Spleen (tissue), 7 donors: ENCODE results near the gene FGA.

Experiments
- POLR2A ChIP-seq, 3 donors: fragments of 450-650 bp; IDR thresholded peaks; one replicate each; pipeline ENCODE4 v1.5.1; 2017; ENCODE audit warnings: antibody characterized with exemption in 3 of 3, mild to moderate bottlenecking in 1 of 3
- POLR2AphosphoS5 ChIP-seq, 3 donors: sonication (generic); formaldehyde crosslinking; IDR thresholded peaks; one replicate each; pipeline ENCODE4 v1.5.1; 2017; ENCODE audit warnings: antibody characterized with exemption in 3 of 3
- TF ChIP-seq, protein P1 (sequence below), 11 experiments: fragments of 200-600 bp in 7 of 11; fragments of 450-650 bp in 4 of 11; sonication (generic) in 4 of 11; IDR thresholded peaks in 8 of 11; conservative IDR thresholded peaks in 3 of 11; 1 replicate in 7 of 11; 2 replicates in 4 of 11; pipeline versions ENCODE4 v1.4.0 to v1.8.0; 2016 to 2021; ENCODE audit warnings: antibody characterized with exemption in 11 of 11, inconsistent platforms in 4 of 11, mild to moderate bottlenecking in 1 of 11
- donor health status: DM: no; HTN: no; CAD: no; lungs with moderate emphysema.
- donor health status: DM: no; HTN: no; CAD: no.
- donor health status: DM: no; HTN: no; CAD: no.

- TF ChIP-seq, protein P1, sequence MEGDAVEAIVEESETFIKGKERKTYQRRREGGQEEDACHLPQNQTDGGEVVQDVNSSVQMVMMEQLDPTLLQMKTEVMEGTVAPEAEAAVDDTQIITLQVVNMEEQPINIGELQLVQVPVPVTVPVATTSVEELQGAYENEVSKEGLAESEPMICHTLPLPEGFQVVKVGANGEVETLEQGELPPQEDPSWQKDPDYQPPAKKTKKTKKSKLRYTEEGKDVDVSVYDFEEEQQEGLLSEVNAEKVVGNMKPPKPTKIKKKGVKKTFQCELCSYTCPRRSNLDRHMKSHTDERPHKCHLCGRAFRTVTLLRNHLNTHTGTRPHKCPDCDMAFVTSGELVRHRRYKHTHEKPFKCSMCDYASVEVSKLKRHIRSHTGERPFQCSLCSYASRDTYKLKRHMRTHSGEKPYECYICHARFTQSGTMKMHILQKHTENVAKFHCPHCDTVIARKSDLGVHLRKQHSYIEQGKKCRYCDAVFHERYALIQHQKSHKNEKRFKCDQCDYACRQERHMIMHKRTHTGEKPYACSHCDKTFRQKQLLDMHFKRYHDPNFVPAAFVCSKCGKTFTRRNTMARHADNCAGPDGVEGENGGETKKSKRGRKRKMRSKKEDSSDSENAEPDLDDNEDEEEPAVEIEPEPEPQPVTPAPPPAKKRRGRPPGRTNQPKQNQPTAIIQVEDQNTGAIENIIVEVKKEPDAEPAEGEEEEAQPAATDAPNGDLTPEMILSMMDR (IDR thresholded peaks at IDR 0.05 in 8 of 11, conservative IDR thresholded peaks at IDR 0.05 in 3 of 11): no peak
- TF ChIP-seq POLR2AphosphoS5 (IDR thresholded peaks at IDR 0.05) (no peak), POLR2A (IDR thresholded peaks at IDR 0.05) (no peak)
Measured at GRCh38 chr4:154585369-154586018, 5.0 kb downstream of the FGA start.
